Liver (tissue), 9 donors: ENCODE results near the gene HECTD2. TPM values are rescaled to one million over a fixed set of nuclear protein-coding genes. Genes with fewer than 3 reads are reported as not detected.

Source experiments
- DNase-seq: peaks from one replicate; pipeline ENCODE4 v3.0.0-alpha.2; 2017; ENCODE audit warnings: low spot score
- H3K27ac ChIP-seq, 2 donors: one replicate each; pipeline ENCODE4 v1.7.0; 2013; ENCODE audit warnings: inconsistent platforms in 2 of 2, low read length in 2 of 2, control low read depth in 1 of 2, low read depth in 1 of 2, mild to moderate bottlenecking in 1 of 2
- H3K27me3 ChIP-seq, 4 donors: one replicate each; pipeline versions ENCODE4 v1.6.1 to v1.7.0; 2013; ENCODE audit warnings: low read length in 3 of 4, inconsistent platforms in 1 of 4, mild to moderate bottlenecking in 1 of 4, moderate library complexity in 1 of 4; ENCODE audit not compliant: control insufficient read depth in 4 of 4, insufficient read depth in 4 of 4
- H3K36me3 ChIP-seq, 4 donors: one replicate each; pipeline versions ENCODE4 v1.6.1 to v1.7.0; 2013; ENCODE audit warnings: low read length in 3 of 4, mild to moderate bottlenecking in 3 of 4, low read depth in 1 of 4, moderate library complexity in 1 of 4; ENCODE audit not compliant: control insufficient read depth in 4 of 4, insufficient read depth in 3 of 4
- H3K4me1 ChIP-seq, 4 donors: one replicate each; pipeline versions ENCODE4 v1.6.1 to v1.7.0; 2013; ENCODE audit warnings: low read length in 3 of 4, mild to moderate bottlenecking in 3 of 4, moderate library complexity in 1 of 4; ENCODE audit not compliant: control insufficient read depth in 4 of 4, insufficient read depth in 4 of 4
- H3K4me3 ChIP-seq, 3 donors: one replicate each; pipeline versions ENCODE4 v1.6.1 to v1.7.0; 2013; ENCODE audit warnings: low read length in 3 of 3, control low read depth in 1 of 3, low read depth in 1 of 3, mild to moderate bottlenecking in 1 of 3
- H3K9ac ChIP-seq, 2 donors: one replicate each; pipeline ENCODE4 v1.7.0; 2013; ENCODE audit warnings: low read length in 2 of 2, mild to moderate bottlenecking in 2 of 2, moderate library complexity in 2 of 2, control low read depth in 1 of 2, low read depth in 1 of 2
- H3K9me3 ChIP-seq, 4 donors: one replicate each; pipeline versions ENCODE4 v1.6.1 to v1.7.0; 2013; ENCODE audit warnings: low read length in 3 of 4; ENCODE audit not compliant: control insufficient read depth in 4 of 4
- FOXA1 ChIP-seq: IDR thresholded peaks from 2 replicates; pipeline ENCODE4 v1.6.1; 2016; ENCODE audit warnings: antibody characterized with exemption
- FOXA2 ChIP-seq: IDR thresholded peaks from 2 replicates; pipeline ENCODE4 v1.6.1; 2016; ENCODE audit warnings: antibody characterized with exemption
- GABPA ChIP-seq, 2 donors: IDR thresholded peaks in 1 of 2; conservative IDR thresholded peaks in 1 of 2; 2 replicates each; pipeline ENCODE4 v1.6.1; 2016; ENCODE audit warnings: antibody characterized with exemption in 2 of 2, mild to moderate bottlenecking in 1 of 2, moderate library complexity in 1 of 2
- HNF4A ChIP-seq, 2 donors: conservative IDR thresholded peaks; 2 replicates each; pipeline ENCODE4 v1.6.1; 2016; ENCODE audit warnings: antibody characterized with exemption in 2 of 2, mild to moderate bottlenecking in 2 of 2
- HNF4G ChIP-seq: IDR thresholded peaks from 2 replicates; pipeline ENCODE4 v1.6.1; 2016; ENCODE audit warnings: antibody characterized with exemption
- JUND ChIP-seq, 2 donors: IDR thresholded peaks; 2 replicates each; pipeline ENCODE4 v1.6.1; 2016; ENCODE audit warnings: antibody characterized with exemption in 2 of 2
- NR2F2 ChIP-seq: IDR thresholded peaks from 2 replicates; pipeline ENCODE4 v1.6.1; 2016; ENCODE audit warnings: antibody characterized with exemption
- RAD21 ChIP-seq, 2 donors: IDR thresholded peaks; 2 replicates each; pipeline ENCODE4 v1.6.1; 2016; ENCODE audit warnings: antibody characterized with exemption in 2 of 2, mild to moderate bottlenecking in 2 of 2
- RXRA ChIP-seq, 2 donors: IDR thresholded peaks; 2 replicates each; pipeline ENCODE4 v1.6.1; 2017 to 2018; ENCODE audit warnings: antibody characterized with exemption in 2 of 2, mild to moderate bottlenecking in 1 of 2
- SP1 ChIP-seq: IDR thresholded peaks from 2 replicates; pipeline ENCODE4 v1.6.1; 2018; ENCODE audit warnings: antibody characterized with exemption, mild to moderate bottlenecking
- TAF1 ChIP-seq: conservative IDR thresholded peaks from 2 replicates; pipeline ENCODE4 v1.6.1; 2016; ENCODE audit warnings: antibody characterized with exemption, mild to moderate bottlenecking
- YY1 ChIP-seq: IDR thresholded peaks from 2 replicates; pipeline ENCODE4 v1.6.1; 2016; ENCODE audit warnings: antibody characterized with exemption, mild to moderate bottlenecking
- WGBS: extraction: QIAGEN DNeasy Blood & Tissue Kit; methylation state at CpG from one replicate; pipeline ENCODE4 v1.1.7; 2013; 5-methylcytosine and 5-hydroxymethylcytosine counted together
- polyA plus RNA-seq, 2 donors: library from polyadenylated mRNA; stranded (reverse) in 1 of 2; unstranded in 1 of 2; fragments of 200-250 nt in 1 of 2; fragments of >200 nt in 1 of 2; fragmentation: Nextera tagmentation in 1 of 2; extraction: Ambion mirVana in 1 of 2; gene quantifications; one replicate each; pipeline versions ENCODE4 v1.2.1 to v1.2.3, GENCODE V29; 2013 to 2015
- total RNA-seq, 2 donors: library from RNA; depleted of rRNA; stranded (reverse); fragments of >200 nt; gene quantifications; one replicate each; pipeline ENCODE4 v1.2.3, GENCODE V29; 2014
- TF ChIP-seq, protein P1 (sequence below): IDR thresholded peaks from 2 replicates; pipeline ENCODE4 v1.6.1; 2016; ENCODE audit warnings: antibody characterized with exemption, mild to moderate bottlenecking
- TF ChIP-seq, protein P2 (sequence below): IDR thresholded peaks from 2 replicates; pipeline ENCODE4 v1.6.1; 2016; ENCODE audit warnings: antibody characterized with exemption
- TF ChIP-seq, protein P3 (sequence below): fragments of 150-350 bp; IDR thresholded peaks from 2 replicates; pipeline ENCODE4 v1.5.1; 2017; ENCODE audit warnings: improper control_type of control experiment, low read depth, low read length; ENCODE audit not compliant: missing input control
- TF ChIP-seq, protein P4 (sequence below): IDR thresholded peaks from 2 replicates; pipeline ENCODE4 v1.6.1; 2016; ENCODE audit warnings: antibody characterized with exemption
- TF ChIP-seq, protein P5 (sequence below): IDR thresholded peaks from 2 replicates; pipeline ENCODE4 v1.6.1; 2016; ENCODE audit warnings: antibody characterized with exemption
- donor health status: healthy.
- donor health status: healthy.
- donor health status: healthy.
- donor health status: healthy.
- donor health status: healthy.

Gene HECTD2
- total and polyA plus RNA-seq, 4 donors: 1.0 to 5.0 (median 3.2) TPM

DNA sequence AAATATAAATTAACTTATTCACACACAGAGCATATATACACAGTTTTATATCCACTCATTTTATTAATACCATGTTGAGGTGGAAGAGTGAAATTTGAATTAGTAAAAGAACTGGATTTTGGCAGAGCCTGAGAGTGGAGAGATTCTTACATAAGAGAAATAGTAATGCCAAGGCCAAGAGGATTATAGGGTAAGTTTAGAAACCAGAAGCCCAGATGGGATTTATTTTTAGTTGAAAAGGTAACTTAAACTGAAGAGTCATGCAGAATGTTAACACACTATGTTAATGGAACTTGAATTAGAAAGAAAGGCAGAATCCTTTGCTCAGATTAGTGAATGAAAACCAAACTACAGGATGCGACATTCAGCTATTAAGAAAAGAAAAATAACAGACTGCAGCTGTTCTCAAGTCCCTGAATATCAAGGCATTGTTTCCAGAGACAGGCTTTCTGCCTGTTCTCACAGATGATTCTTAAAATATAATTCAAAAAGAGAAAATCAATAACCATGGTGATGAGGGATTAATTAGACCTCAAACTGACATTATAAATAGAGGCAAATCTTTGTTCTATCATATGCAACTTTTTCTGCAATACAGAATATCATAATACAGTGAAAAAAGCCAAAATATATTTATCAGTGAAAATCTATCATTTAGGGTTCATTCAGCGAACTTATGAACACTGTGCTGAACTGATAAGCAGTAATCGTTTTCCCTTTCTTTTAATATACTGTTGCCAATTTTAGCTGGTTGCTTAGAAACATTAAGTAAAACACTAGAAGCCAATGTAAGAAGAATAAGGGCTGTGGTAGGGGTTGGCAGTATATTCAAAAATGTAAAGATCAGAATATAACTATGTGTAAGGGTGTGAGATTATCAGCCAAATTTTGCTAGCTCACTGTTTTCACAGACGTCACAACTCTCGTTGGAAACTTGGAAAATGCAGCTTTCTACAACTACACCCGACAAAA lies 34.4 kb downstream of the HECTD2 start:
- DNase-seq: no peak
- Histone ChIP-seq H3K4me3 (no peak overlapping the region), H3K36me3 (no peaks in the 10 kb centered on the region), H3K27me3 (no peaks in the 10 kb centered on the region), H3K9me3 (peaks cover 0 to 2% (median 0%) of the 10 kb centered on the region in 4 donors), H3K4me1 (no peaks in the 10 kb centered on the region), H3K9ac (no peak overlapping the region), H3K27ac (no peak overlapping the region)
- 84% methylated on average over 6 of the region's 6 CpGs for WGBS
- no peak for TF ChIP-seq RAD21 (IDR thresholded peaks at IDR 0.05)

DNA sequence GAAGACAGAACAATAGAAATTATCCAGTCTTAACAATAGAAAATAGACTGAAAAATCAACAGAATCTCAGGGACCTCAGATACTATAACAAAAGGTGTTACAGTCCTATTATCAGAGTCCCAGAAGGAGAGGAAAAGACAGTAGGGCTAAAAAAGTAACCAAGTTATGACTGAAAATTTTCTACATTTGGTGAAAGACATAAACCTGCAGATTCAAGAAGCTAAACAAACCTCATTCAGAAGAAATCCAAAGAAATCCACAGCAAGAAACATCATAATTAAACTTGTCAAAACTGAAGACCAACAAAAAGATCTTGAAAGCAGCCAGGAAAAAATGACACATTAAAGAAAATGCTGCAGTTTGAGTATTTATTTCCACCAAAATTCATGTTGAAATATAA lies 41.9 kb downstream of the HECTD2 start:
- no peaks in the 10 kb centered on the region for H3K4me1 ChIP-seq
- no peak overlapping the region for H3K27ac ChIP-seq
- no peak overlapping the region for H3K9ac ChIP-seq
- H3K36me3 ChIP-seq: no peaks in the 10 kb centered on the region
- peaks cover 4 to 24% (median 7%) of the 10 kb centered on the region in 4 donors for H3K9me3 ChIP-seq
- no peak overlapping the region for H3K4me3 ChIP-seq
- no peaks in the 10 kb centered on the region for H3K27me3 ChIP-seq
- DNase-seq: no peak
- TF ChIP-seq, protein P1, sequence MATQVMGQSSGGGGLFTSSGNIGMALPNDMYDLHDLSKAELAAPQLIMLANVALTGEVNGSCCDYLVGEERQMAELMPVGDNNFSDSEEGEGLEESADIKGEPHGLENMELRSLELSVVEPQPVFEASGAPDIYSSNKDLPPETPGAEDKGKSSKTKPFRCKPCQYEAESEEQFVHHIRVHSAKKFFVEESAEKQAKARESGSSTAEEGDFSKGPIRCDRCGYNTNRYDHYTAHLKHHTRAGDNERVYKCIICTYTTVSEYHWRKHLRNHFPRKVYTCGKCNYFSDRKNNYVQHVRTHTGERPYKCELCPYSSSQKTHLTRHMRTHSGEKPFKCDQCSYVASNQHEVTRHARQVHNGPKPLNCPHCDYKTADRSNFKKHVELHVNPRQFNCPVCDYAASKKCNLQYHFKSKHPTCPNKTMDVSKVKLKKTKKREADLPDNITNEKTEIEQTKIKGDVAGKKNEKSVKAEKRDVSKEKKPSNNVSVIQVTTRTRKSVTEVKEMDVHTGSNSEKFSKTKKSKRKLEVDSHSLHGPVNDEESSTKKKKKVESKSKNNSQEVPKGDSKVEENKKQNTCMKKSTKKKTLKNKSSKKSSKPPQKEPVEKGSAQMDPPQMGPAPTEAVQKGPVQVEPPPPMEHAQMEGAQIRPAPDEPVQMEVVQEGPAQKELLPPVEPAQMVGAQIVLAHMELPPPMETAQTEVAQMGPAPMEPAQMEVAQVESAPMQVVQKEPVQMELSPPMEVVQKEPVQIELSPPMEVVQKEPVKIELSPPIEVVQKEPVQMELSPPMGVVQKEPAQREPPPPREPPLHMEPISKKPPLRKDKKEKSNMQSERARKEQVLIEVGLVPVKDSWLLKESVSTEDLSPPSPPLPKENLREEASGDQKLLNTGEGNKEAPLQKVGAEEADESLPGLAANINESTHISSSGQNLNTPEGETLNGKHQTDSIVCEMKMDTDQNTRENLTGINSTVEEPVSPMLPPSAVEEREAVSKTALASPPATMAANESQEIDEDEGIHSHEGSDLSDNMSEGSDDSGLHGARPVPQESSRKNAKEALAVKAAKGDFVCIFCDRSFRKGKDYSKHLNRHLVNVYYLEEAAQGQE: no peak
- TF ChIP-seq TAF1 (no peak), GABPA (IDR thresholded peaks at IDR 0.05 in 1 of 2, conservative IDR thresholded peaks at IDR 0.05 in 1 of 2) (no peak), HNF4G (no peak), NR2F2 (no peak), SP1 (no peak), YY1 (no peak)
- TF ChIP-seq, protein P2, sequence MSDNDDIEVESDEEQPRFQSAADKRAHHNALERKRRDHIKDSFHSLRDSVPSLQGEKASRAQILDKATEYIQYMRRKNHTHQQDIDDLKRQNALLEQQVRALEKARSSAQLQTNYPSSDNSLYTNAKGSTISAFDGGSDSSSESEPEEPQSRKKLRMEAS: no peak
- TF ChIP-seq, protein P3, sequence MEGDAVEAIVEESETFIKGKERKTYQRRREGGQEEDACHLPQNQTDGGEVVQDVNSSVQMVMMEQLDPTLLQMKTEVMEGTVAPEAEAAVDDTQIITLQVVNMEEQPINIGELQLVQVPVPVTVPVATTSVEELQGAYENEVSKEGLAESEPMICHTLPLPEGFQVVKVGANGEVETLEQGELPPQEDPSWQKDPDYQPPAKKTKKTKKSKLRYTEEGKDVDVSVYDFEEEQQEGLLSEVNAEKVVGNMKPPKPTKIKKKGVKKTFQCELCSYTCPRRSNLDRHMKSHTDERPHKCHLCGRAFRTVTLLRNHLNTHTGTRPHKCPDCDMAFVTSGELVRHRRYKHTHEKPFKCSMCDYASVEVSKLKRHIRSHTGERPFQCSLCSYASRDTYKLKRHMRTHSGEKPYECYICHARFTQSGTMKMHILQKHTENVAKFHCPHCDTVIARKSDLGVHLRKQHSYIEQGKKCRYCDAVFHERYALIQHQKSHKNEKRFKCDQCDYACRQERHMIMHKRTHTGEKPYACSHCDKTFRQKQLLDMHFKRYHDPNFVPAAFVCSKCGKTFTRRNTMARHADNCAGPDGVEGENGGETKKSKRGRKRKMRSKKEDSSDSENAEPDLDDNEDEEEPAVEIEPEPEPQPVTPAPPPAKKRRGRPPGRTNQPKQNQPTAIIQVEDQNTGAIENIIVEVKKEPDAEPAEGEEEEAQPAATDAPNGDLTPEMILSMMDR: no peak

DNA sequence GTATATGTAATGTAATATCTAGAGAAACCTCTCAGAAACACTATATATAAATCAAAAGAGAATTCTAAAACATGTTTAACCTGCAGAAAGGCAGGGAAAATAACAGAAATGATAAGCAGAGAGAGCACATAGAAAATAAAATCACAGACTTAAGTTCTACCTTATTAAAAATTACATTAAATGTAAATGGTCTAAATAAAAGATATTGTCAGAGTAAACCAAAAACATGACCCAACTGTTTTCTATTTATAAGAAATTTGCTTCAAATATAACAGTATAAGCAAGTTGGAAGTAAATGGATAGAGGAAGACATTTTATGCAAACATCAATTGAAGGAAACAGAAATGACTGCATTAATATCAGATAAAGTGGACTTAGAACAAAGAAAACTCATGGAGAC lies 43.4 kb downstream of the HECTD2 start:
- Histone ChIP-seq H3K4me3 (no peak overlapping the region), H3K9ac (no peak overlapping the region), H3K27ac (no peak overlapping the region), H3K36me3 (no peaks in the 10 kb centered on the region), H3K4me1 (no peaks in the 10 kb centered on the region), H3K9me3 (peaks cover 4 to 24% (median 7%) of the 10 kb centered on the region in 4 donors), H3K27me3 (no peaks in the 10 kb centered on the region)
- DNase-seq: no peak
- TF ChIP-seq SP1: no peak
- no peak for TF ChIP-seq RXRA (IDR thresholded peaks at IDR 0.05)
- TF ChIP-seq JUND (IDR thresholded peaks at IDR 0.05): no peak
- TF ChIP-seq YY1: no peak
- no peak for TF ChIP-seq HNF4G
- TF ChIP-seq, protein P4, sequence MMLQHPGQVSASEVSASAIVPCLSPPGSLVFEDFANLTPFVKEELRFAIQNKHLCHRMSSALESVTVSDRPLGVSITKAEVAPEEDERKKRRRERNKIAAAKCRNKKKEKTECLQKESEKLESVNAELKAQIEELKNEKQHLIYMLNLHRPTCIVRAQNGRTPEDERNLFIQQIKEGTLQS: no peak
- TF ChIP-seq, protein P3: no peak
- no peak for TF ChIP-seq HNF4A (conservative IDR thresholded peaks at IDR 0.05)
- TF ChIP-seq FOXA2: no peak
- TF ChIP-seq, protein P5, sequence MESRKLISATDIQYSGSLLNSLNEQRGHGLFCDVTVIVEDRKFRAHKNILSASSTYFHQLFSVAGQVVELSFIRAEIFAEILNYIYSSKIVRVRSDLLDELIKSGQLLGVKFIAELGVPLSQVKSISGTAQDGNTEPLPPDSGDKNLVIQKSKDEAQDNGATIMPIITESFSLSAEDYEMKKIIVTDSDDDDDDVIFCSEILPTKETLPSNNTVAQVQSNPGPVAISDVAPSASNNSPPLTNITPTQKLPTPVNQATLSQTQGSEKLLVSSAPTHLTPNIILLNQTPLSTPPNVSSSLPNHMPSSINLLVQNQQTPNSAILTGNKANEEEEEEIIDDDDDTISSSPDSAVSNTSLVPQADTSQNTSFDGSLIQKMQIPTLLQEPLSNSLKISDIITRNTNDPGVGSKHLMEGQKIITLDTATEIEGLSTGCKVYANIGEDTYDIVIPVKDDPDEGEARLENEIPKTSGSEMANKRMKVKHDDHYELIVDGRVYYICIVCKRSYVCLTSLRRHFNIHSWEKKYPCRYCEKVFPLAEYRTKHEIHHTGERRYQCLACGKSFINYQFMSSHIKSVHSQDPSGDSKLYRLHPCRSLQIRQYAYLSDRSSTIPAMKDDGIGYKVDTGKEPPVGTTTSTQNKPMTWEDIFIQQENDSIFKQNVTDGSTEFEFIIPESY: no peak
- no peak for TF ChIP-seq NR2F2
- no peak for TF ChIP-seq FOXA1
- TF ChIP-seq RAD21 (IDR thresholded peaks at IDR 0.05): no peak
